ELF-1 (cell line): ENCODE data around the gene PHLPP2.

Experiments
- DNase-seq: peaks from one replicate; pipeline ENCODE4 v3.0.0-alpha.2; 2016; ENCODE audit warnings: low read depth, low spot score

The PHLPP2 gene

GRCh38 chr16:71724320-71724751 lies at the start of gene PHLPP2:
Gene PHLPP2 (minus strand): TSS chr16:71724701. CDS start chr16:71714795, 9,906 bp downstream.
- DNase-seq = no peak

GRCh38 chr16:71771571-71771970 lies 47.1 kb upstream of the PHLPP2 start:
- no peak for DNase-seq

- no peak for DNase-seq
These were observed 44.7 kb upstream of the PHLPP2 start for GRCh38 chr16:71769222-71769621.

GRCh38 chr16:71767060-71767900 lies 42.8 kb upstream of the PHLPP2 start:
- DNase-seq = no peak

GRCh38 chr16:71762186-71762585 lies 37.7 kb upstream of the PHLPP2 start:
- no peak for DNase-seq

GRCh38 chr16:71761097-71761496 lies 36.6 kb upstream of the PHLPP2 start:
- no peak for DNase-seq

- no peak for DNase-seq
These were observed 33.8 kb upstream of the PHLPP2 start for GRCh38 chr16:71758293-71758760.

GRCh38 chr16:71754652-71755051 lies 30.2 kb upstream of the PHLPP2 start:
- no peak for DNase-seq

- no peak for DNase-seq
These were observed 29.6 kb upstream of the PHLPP2 start for GRCh38 chr16:71754108-71754507.

GRCh38 chr16:71748226-71748625 lies 23.7 kb upstream of the PHLPP2 start:
- no peak for DNase-seq

GRCh38 chr16:71746442-71747046 lies 22.0 kb upstream of the PHLPP2 start:
- DNase-seq = no peak

GRCh38 chr16:71738855-71739254 lies 14.4 kb upstream of the PHLPP2 start:
- no peak for DNase-seq

- DNase-seq = no peak
These were observed 13.0 kb upstream of the PHLPP2 start for GRCh38 chr16:71737501-71737900.

- no peak for DNase-seq
These were observed 10.0 kb upstream of the PHLPP2 start for GRCh38 chr16:71734511-71734910.

GRCh38 chr16:71732587-71732986 lies 8.1 kb upstream of the PHLPP2 start:
- DNase-seq = no peak

GRCh38 chr16:71727551-71728324 lies 3.2 kb upstream of the PHLPP2 start:
- no peak for DNase-seq

- DNase-seq = no peak
These were observed 2.2 kb upstream of the PHLPP2 start for GRCh38 chr16:71726476-71727315.

- peak; percentile 76 for DNase-seq
These were observed 773 bp downstream of the PHLPP2 start for GRCh38 chr16:71723537-71724319.

GRCh38 chr16:71722801-71723536 lies 1.5 kb downstream of the PHLPP2 start:
- peak; percentile 93 for DNase-seq
